Caco-2 (cell line): ENCODE measurements around the gene AQP9. TPM values are rescaled to one million over a fixed set of nuclear protein-coding genes. Genes with fewer than 3 reads are reported as not detected.

Experiments used
- BruUV-seq: library from RNA; stranded (reverse); fragments of 400-500 nt; replicated peaks from 2 replicates; lab custom pipeline; 2021; lab: Mats Ljungman, UMichigan
- CTCF ChIA-PET: fragments of 300-600 bp; sonication (Branson Sonifier 250); formaldehyde crosslinking; loops from one replicate; lab custom pipeline; 2022; ENCODE audit warnings: antibody characterized with exemption; lab: Charles Lee
- POLR2A ChIA-PET: fragments of 300-600 bp; sonication (Branson Sonifier 250); formaldehyde crosslinking; loops from one replicate; lab custom pipeline; 2022; ENCODE audit warnings: antibody characterized with exemption; lab: Charles Lee
- DNase-seq, 2 experiments: peaks; one replicate each; pipeline versions ENCODE4 v3.0.0 to v3.0.0-alpha.2; 2020 to 2022
- H3K27me3 ChIP-seq: replicated peaks from 2 replicates; pipeline ENCODE4 v1.6.0; 2011; ENCODE audit warnings: low read length; ENCODE audit not compliant: control insufficient read depth, insufficient read depth
- H3K36me3 ChIP-seq: 2 replicates; pipeline ENCODE4 v1.5.1; 2011; ENCODE audit warnings: low read length; ENCODE audit not compliant: control insufficient read depth, insufficient read depth
- H3K4me1 ChIP-seq: fragments of 250-450 bp; sonication (Bioruptor Pico); 2 replicates; pipeline ENCODE4 v1.5.1; 2020; ENCODE audit warnings: mild to moderate bottlenecking
- H3K4me3 ChIP-seq: 2 replicates; pipeline ENCODE4 v1.5.1; 2011; ENCODE audit warnings: low read depth, mild to moderate bottlenecking, control low read depth, low read length
- H3K9me3 ChIP-seq: fragments of 250-450 bp; sonication (Bioruptor Pico); 2 replicates; pipeline ENCODE4 v1.5.1; 2020; ENCODE audit warnings: mild to moderate bottlenecking, moderate library complexity
- H3K27ac Mint-ChIP-seq: one replicate; pipeline ENCODE4 v1.8.0; 2022; ENCODE audit warnings: mixed read lengths; ENCODE audit not compliant: unreplicated experiment
- H3K27me3 Mint-ChIP-seq: one replicate; pipeline ENCODE4 v1.8.0; 2022; ENCODE audit warnings: mixed read lengths; ENCODE audit not compliant: insufficient read depth, unreplicated experiment
- H3K36me3 Mint-ChIP-seq: one replicate; pipeline ENCODE4 v1.8.0; 2022; ENCODE audit warnings: mild to moderate bottlenecking, mixed read lengths; ENCODE audit not compliant: insufficient read depth, unreplicated experiment
- H3K4me1 Mint-ChIP-seq: one replicate; pipeline ENCODE4 v1.8.0; 2022; ENCODE audit warnings: low read depth, mixed read lengths; ENCODE audit not compliant: unreplicated experiment
- H3K4me3 Mint-ChIP-seq: one replicate; pipeline ENCODE4 v1.8.0; 2022; ENCODE audit warnings: mild to moderate bottlenecking, moderate library complexity, mixed read lengths; ENCODE audit not compliant: unreplicated experiment
- H3K9me3 Mint-ChIP-seq: one replicate; pipeline ENCODE4 v1.8.0; 2022; ENCODE audit warnings: mixed read lengths; ENCODE audit not compliant: unreplicated experiment
- CTCF ChIP-seq, 2 experiments: fragments of 200-600 bp in 1 of 2; IDR thresholded peaks; 1 replicate in 1 of 2; 2 replicates in 1 of 2; pipeline versions ENCODE4 v1.5.1 to v1.8.0; 2011 to 2022; ENCODE audit warnings: antibody characterized with exemption in 1 of 2, control low read depth in 1 of 2, inconsistent platforms in 1 of 2, low read depth in 1 of 2, low read length in 1 of 2, mild to moderate bottlenecking in 1 of 2, moderate library complexity in 1 of 2; ENCODE audit not compliant: insufficient read depth in 1 of 2, severe bottlenecking in 1 of 2, unreplicated experiment in 1 of 2
- intact Hi-C: fragments of 100-400 bp; cut with micrococcal nuclease; formaldehyde crosslinking; loops from one replicate; pipeline ENCODE4 v1.10.0; 2022; ENCODE audit not compliant: unreplicated experiment
- total RNA-seq: library from RNA; stranded (reverse); gene quantifications from 2 replicates; pipeline ENCODE4 v1.2.3, GENCODE V29; 2022

The AQP9 gene
- total RNA-seq, 1 experiment from 2014 or later = not detected

GRCh38 chr15:58171476-58172061 is 33.4 kb downstream of the AQP9 start:
- H3K27me3 Mint-ChIP-seq = peaks cover 17% of the 10 kb centered on the region
- no peak for DNase-seq
- CTCF ChIA-PET = no interaction called here
- no peaks in the 10 kb centered on the region; the same call in 1 of the 2 replicates for H3K27me3 ChIP-seq
- POLR2A ChIA-PET = no interaction called here
- no peaks in the 10 kb centered on the region for H3K36me3 ChIP-seq
- H3K27ac Mint-ChIP-seq = no peak overlapping the region
- no TSS peak for BruUV-seq
- no peak overlapping the region for H3K4me3 Mint-ChIP-seq
- intact Hi-C loops = no loop called here
- no peak overlapping the region for H3K4me3 ChIP-seq
- TF ChIP-seq CTCF (IDR thresholded peaks at IDR 0.05; ENCODE audit: insufficient read depth in 1 of 2, low read depth in 1 of 2, low read length in 1 of 2, severe bottlenecking in 1 of 2, unreplicated experiment in 1 of 2) = no peak
- no peaks in the 10 kb centered on the region for H3K9me3 ChIP-seq
- H3K4me1 ChIP-seq = no peaks in the 10 kb centered on the region
- H3K4me1 Mint-ChIP-seq = no peaks in the 10 kb centered on the region
- H3K9me3 Mint-ChIP-seq = no peaks in the 10 kb centered on the region
- H3K36me3 Mint-ChIP-seq = no peaks in the 10 kb centered on the region

GRCh38 chr15:58174709-58175108 is 36.5 kb downstream of the AQP9 start:
- peaks cover 15% of the 10 kb centered on the region for H3K27me3 Mint-ChIP-seq
- H3K4me3 Mint-ChIP-seq = no peak overlapping the region
- CTCF ChIA-PET = interaction anchor here (0.5 to 0.9 kb wide), 3 partner anchors 104 to 728 kb away, joined by 5 read pairs; no protein-coding TSS in a partner anchor
- H3K9me3 Mint-ChIP-seq = no peaks in the 10 kb centered on the region
- POLR2A ChIA-PET = no interaction called here
- TF ChIP-seq CTCF (IDR thresholded peaks at IDR 0.05; ENCODE audit: insufficient read depth in 1 of 2, low read depth in 1 of 2, low read length in 1 of 2, severe bottlenecking in 1 of 2, unreplicated experiment in 1 of 2) = no peak
- no peaks in the 10 kb centered on the region for H3K9me3 ChIP-seq
- H3K4me1 Mint-ChIP-seq = no peaks in the 10 kb centered on the region
- intact Hi-C loops = no loop called here
- no peaks in the 10 kb centered on the region for H3K36me3 Mint-ChIP-seq
- H3K27me3 ChIP-seq = no peaks in the 10 kb centered on the region
- no TSS peak for BruUV-seq
- no peaks in the 10 kb centered on the region for H3K36me3 ChIP-seq
- H3K27ac Mint-ChIP-seq = no peak overlapping the region
- H3K4me1 ChIP-seq = no peaks in the 10 kb centered on the region
- H3K4me3 ChIP-seq = no peak overlapping the region
- no peak for DNase-seq

- CTCF ChIA-PET = interaction anchor here (0.7 kb wide), 1 partner anchor 13 kb away, joined by 7 read pairs; no protein-coding TSS in a partner anchor
- POLR2A ChIA-PET = interaction anchor here (0.5 kb wide), 1 partner anchor 710 kb away, joined by 10 read pairs; no protein-coding TSS in a partner anchor
- BruUV-seq = no TSS peak
- no peaks in the 10 kb centered on the region for H3K9me3 ChIP-seq
- no peak overlapping the region for H3K27ac Mint-ChIP-seq
- H3K4me3 ChIP-seq = no peak overlapping the region
- H3K36me3 Mint-ChIP-seq = no peaks in the 10 kb centered on the region
- no peak overlapping the region for H3K4me3 Mint-ChIP-seq
- intact Hi-C loops = no loop called here
- DNase-seq = no peak
- H3K9me3 Mint-ChIP-seq = no peaks in the 10 kb centered on the region
- H3K4me1 Mint-ChIP-seq = no peaks in the 10 kb centered on the region
- TF ChIP-seq CTCF (IDR thresholded peaks at IDR 0.05; ENCODE audit: insufficient read depth in 1 of 2, low read depth in 1 of 2, low read length in 1 of 2, severe bottlenecking in 1 of 2, unreplicated experiment in 1 of 2) = no peak
- H3K4me1 ChIP-seq = no peaks in the 10 kb centered on the region
- no peaks in the 10 kb centered on the region for H3K36me3 ChIP-seq
- H3K27me3 Mint-ChIP-seq = peaks cover 14% of the 10 kb centered on the region
- no peaks in the 10 kb centered on the region for H3K27me3 ChIP-seq
Observed at GRCh38 chr15:58175955-58176354, 37.8 kb downstream of the AQP9 start.
